GM12874 (cell line): ENCODE data around the gene CDS2.

Source experiments
- CTCF ChIP-seq: IDR thresholded peaks from 2 replicates; pipeline ENCODE4 v1.5.1; 2011; ENCODE audit warnings: low read depth, mild to moderate bottlenecking, control low read depth, low read length, moderate library complexity; ENCODE audit not compliant: insufficient read depth

Gene CDS2

GRCh38 chr20:5148581-5148980, 21.8 kb downstream of the CDS2 start:
- TF ChIP-seq CTCF: no peak

GRCh38 chr20:5149892-5150225, 23.1 kb downstream of the CDS2 start:
- no peak for TF ChIP-seq CTCF

- no peak for TF ChIP-seq CTCF
Observed at GRCh38 chr20:5150226-5151076, 23.6 kb downstream of the CDS2 start.

GRCh38 chr20:5153152-5153467, 26.3 kb downstream of the CDS2 start:
- TF ChIP-seq CTCF: no peak

GRCh38 chr20:5153612-5154542, 27.1 kb downstream of the CDS2 start:
- TF ChIP-seq CTCF: no peak

- TF ChIP-seq CTCF: no peak
Observed at GRCh38 chr20:5154543-5154925, 27.7 kb downstream of the CDS2 start.

- no peak for TF ChIP-seq CTCF
Observed at GRCh38 chr20:5155404-5155803, 28.6 kb downstream of the CDS2 start.
